SJSA1 (cell line): Measurements from ENCODE around the gene BCL2. TPM values are rescaled to one million over a fixed set of nuclear protein-coding genes. Genes with fewer than 3 reads are reported as not detected.

Experiments used
- DNase-seq, 2 experiments: peaks; one replicate each; pipeline ENCODE4 v3.0.0-alpha.2; 2015 to 2020; ENCODE audit warnings: low spot score in 2 of 2, low read depth in 1 of 2
- H3K27ac ChIP-seq: fragments of 250-450 bp; sonication (Bioruptor Pico); 2 replicates; pipeline ENCODE4 v1.5.1; 2020; ENCODE audit warnings: mild to moderate bottlenecking, moderate library complexity
- H3K27me3 ChIP-seq: fragments of 250-450 bp; sonication (Bioruptor Pico); replicated peaks from 2 replicates; pipeline ENCODE4 v1.5.1; 2020; ENCODE audit warnings: mild to moderate bottlenecking, moderate library complexity
- H3K36me3 ChIP-seq: fragments of 250-450 bp; sonication (Bioruptor Pico); 2 replicates; pipeline ENCODE4 v1.5.1; 2020; ENCODE audit warnings: mild to moderate bottlenecking
- H3K4me1 ChIP-seq: fragments of 250-450 bp; sonication (Bioruptor Pico); replicated peaks from 2 replicates; pipeline ENCODE4 v1.6.1; 2021; ENCODE audit warnings: mild to moderate bottlenecking
- H3K4me3 ChIP-seq: fragments of 250-450 bp; sonication (Bioruptor Pico); 2 replicates; pipeline ENCODE4 v1.5.1; 2020; ENCODE audit warnings: mild to moderate bottlenecking
- H3K9me3 ChIP-seq: fragments of 250-450 bp; sonication (Bioruptor Pico); replicated peaks from 2 replicates; pipeline ENCODE4 v1.5.1; 2020; ENCODE audit warnings: mild to moderate bottlenecking
- total RNA-seq: library from RNA; depleted of rRNA; stranded (reverse); fragments of >200 nt; shearing (Covaris generic); gene quantifications from 2 replicates; pipeline ENCODE4 v1.2.3, GENCODE V29; 2014

BCL2 gene
- total RNA-seq, 1 experiment from 2014 or later: 7.8 TPM

GRCh38 chr18:63100630-63101055, 218.9 kb downstream of the BCL2 start:
- no peak overlapping the region for H3K27ac ChIP-seq

GRCh38 chr18:63099848-63100629, 219.5 kb downstream of the BCL2 start:
- Histone ChIP-seq H3K36me3 (no peaks in the 10 kb centered on the region), H3K4me3 (no peak overlapping the region), H3K4me1 (peaks cover 8% of the 10 kb centered on the region), H3K9me3 (no peaks in the 10 kb centered on the region), H3K27me3 (no peaks in the 10 kb centered on the region), H3K27ac (no peak overlapping the region)
- no peak for DNase-seq

More at GRCh38 chr18:63100630-63101055, 218.9 kb downstream of the BCL2 start:
- Histone ChIP-seq H3K4me3 (no peak overlapping the region), H3K9me3 (no peaks in the 10 kb centered on the region), H3K27me3 (no peaks in the 10 kb centered on the region), H3K36me3 (no peaks in the 10 kb centered on the region), H3K4me1 (peaks cover 8% of the 10 kb centered on the region)
- no peak for DNase-seq

GRCh38 chr18:63099091-63099840, 220.3 kb downstream of the BCL2 start:
- Histone ChIP-seq H3K9me3 (no peaks in the 10 kb centered on the region), H3K27ac (no peak overlapping the region), H3K4me1 (peaks cover 8% of the 10 kb centered on the region), H3K36me3 (no peaks in the 10 kb centered on the region), H3K27me3 (no peaks in the 10 kb centered on the region), H3K4me3 (no peak overlapping the region)
- no peak for DNase-seq

- no peak overlapping the region for H3K4me3 ChIP-seq
- H3K27me3 ChIP-seq: no peaks in the 10 kb centered on the region
- peaks cover 8% of the 10 kb centered on the region for H3K4me1 ChIP-seq
- no peak overlapping the region for H3K27ac ChIP-seq
- peak in 1 of 2 experiments; percentile 6 for DNase-seq
- no peaks in the 10 kb centered on the region for H3K9me3 ChIP-seq
- H3K36me3 ChIP-seq: no peaks in the 10 kb centered on the region
These were observed 221.3 kb downstream of the BCL2 start for GRCh38 chr18:63098018-63098981.

- H3K27me3 ChIP-seq: no peaks in the 10 kb centered on the region
- no peak overlapping the region for H3K4me3 ChIP-seq
- peaks cover 8% of the 10 kb centered on the region for H3K4me1 ChIP-seq
- no peak for DNase-seq
- H3K36me3 ChIP-seq: no peaks in the 10 kb centered on the region
- H3K27ac ChIP-seq: no peak overlapping the region
- no peaks in the 10 kb centered on the region for H3K9me3 ChIP-seq
These were observed 222.4 kb downstream of the BCL2 start for GRCh38 chr18:63097178-63097577.

- Histone ChIP-seq H3K36me3 (no peaks in the 10 kb centered on the region), H3K9me3 (no peaks in the 10 kb centered on the region), H3K27me3 (no peaks in the 10 kb centered on the region), H3K4me1 (peaks cover 8% of the 10 kb centered on the region), H3K27ac (no peak overlapping the region), H3K4me3 (no peak overlapping the region)
- no peak for DNase-seq
These were observed 223.2 kb downstream of the BCL2 start for GRCh38 chr18:63096327-63096874.

GRCh38 chr18:63095768-63096167, 223.8 kb downstream of the BCL2 start:
- Histone ChIP-seq H3K4me1 (peaks cover 8% of the 10 kb centered on the region), H3K4me3 (no peak overlapping the region), H3K27me3 (no peaks in the 10 kb centered on the region), H3K36me3 (no peaks in the 10 kb centered on the region), H3K27ac (no peak overlapping the region), H3K9me3 (no peaks in the 10 kb centered on the region)
- no peak for DNase-seq

- no peak overlapping the region for H3K27ac ChIP-seq
- no peak overlapping the region for H3K4me3 ChIP-seq
- no peaks in the 10 kb centered on the region for H3K9me3 ChIP-seq
- H3K4me1 ChIP-seq: no peaks in the 10 kb centered on the region
- no peaks in the 10 kb centered on the region for H3K36me3 ChIP-seq
- H3K27me3 ChIP-seq: no peaks in the 10 kb centered on the region
- no peak for DNase-seq
These were observed 227.8 kb downstream of the BCL2 start for GRCh38 chr18:63091671-63092364.

- Histone ChIP-seq H3K27ac (no peak overlapping the region), H3K9me3 (no peaks in the 10 kb centered on the region), H3K36me3 (no peaks in the 10 kb centered on the region), H3K4me1 (no peaks in the 10 kb centered on the region), H3K27me3 (no peaks in the 10 kb centered on the region), H3K4me3 (no peak overlapping the region)
- DNase-seq: no peak
These were observed 229.2 kb downstream of the BCL2 start for GRCh38 chr18:63090334-63090733.

- Histone ChIP-seq H3K4me1 (no peaks in the 10 kb centered on the region), H3K9me3 (no peaks in the 10 kb centered on the region), H3K27ac (no peak overlapping the region), H3K36me3 (no peaks in the 10 kb centered on the region), H3K4me3 (no peak overlapping the region), H3K27me3 (no peaks in the 10 kb centered on the region)
- no peak for DNase-seq
These were observed 230.5 kb downstream of the BCL2 start for GRCh38 chr18:63089041-63089440.

- H3K4me1 ChIP-seq: no peaks in the 10 kb centered on the region
- DNase-seq: no peak
- H3K27ac ChIP-seq: no peak overlapping the region
- H3K27me3 ChIP-seq: 0 out of 2 replicates have a peak, but pooled peaks cover under 1% of the 10 kb centered on the region
- no peak overlapping the region for H3K4me3 ChIP-seq
- no peaks in the 10 kb centered on the region for H3K9me3 ChIP-seq
- H3K36me3 ChIP-seq: no peaks in the 10 kb centered on the region
These were observed 231.3 kb downstream of the BCL2 start for GRCh38 chr18:63088262-63088661.

GRCh38 chr18:63087421-63088230, 231.9 kb downstream of the BCL2 start:
- no peak for DNase-seq
- H3K36me3 ChIP-seq: no peaks in the 10 kb centered on the region

More at GRCh38 chr18:63087421-63088230, 231.9 kb downstream of the BCL2 start:
- H3K9me3 ChIP-seq: no peaks in the 10 kb centered on the region
- 0 out of 2 replicates have a peak, but pooled peaks cover 3% of the 10 kb centered on the region for H3K27me3 ChIP-seq
- no peak overlapping the region for H3K4me3 ChIP-seq
- H3K4me1 ChIP-seq: no peaks in the 10 kb centered on the region
- H3K27ac ChIP-seq: no peak overlapping the region
